SK-N-MC (cell line): ENCODE data around the gene DGCR2.

Source experiments
- DNase-seq: peaks from one replicate; pipeline ENCODE4 v3.0.0-alpha.2; 2011; ENCODE audit warnings: low read depth, low spot score
- H3K27ac ChIP-seq: fragments of 200-600 bp; sonication (generic); 2 replicates; pipeline ENCODE4 v1.5.1; 2016; ENCODE audit warnings: mixed run types
- H3K36me3 ChIP-seq: fragments of 200-600 bp; sonication (generic); 2 replicates; pipeline ENCODE4 v1.6.1; 2017; ENCODE audit warnings: antibody characterized with exemption, low read length, mixed read lengths; ENCODE audit not compliant: insufficient read depth
- H3K4me3 ChIP-seq: fragments of 200-600 bp; sonication (generic); 2 replicates; pipeline ENCODE4 v1.5.1; 2016
- H3K9ac ChIP-seq: fragments of 200-600 bp; sonication (generic); 2 replicates; pipeline ENCODE4 v1.8.0; 2017; ENCODE audit warnings: mixed run types, mixed read lengths; ENCODE audit not compliant: insufficient read length
- H3K9me3 ChIP-seq: fragments of 200-600 bp; sonication (generic); 2 replicates; pipeline ENCODE4 v1.6.1; 2017; ENCODE audit warnings: low read depth, mild to moderate bottlenecking, antibody characterized with exemption, low read length, moderate library complexity, mixed read lengths
- EZH2 ChIP-seq: fragments of 200-600 bp; sonication (generic); IDR thresholded peaks from one replicate; pipeline ENCODE4 v1.6.1; 2017; ENCODE audit warnings: antibody characterized with exemption
- FOXP2 ChIP-seq: optimal IDR thresholded peaks from 2 replicates; pipeline ENCODE3; 2011; ENCODE audit warnings: mild to moderate bottlenecking, moderate library complexity; ENCODE audit not compliant: insufficient read depth; ENCODE audit errors: extremely low read length, control extremely low read depth
- POLR2AphosphoS5 ChIP-seq: IDR thresholded peaks from 2 replicates; pipeline ENCODE4 v1.6.1; 2012; ENCODE audit warnings: mild to moderate bottlenecking, low read depth, low read length, borderline replicate concordance

Gene DGCR2

GRCh38 chr22:19137384-19138216, 15.4 kb upstream of the DGCR2 start:
- DNase-seq: no peak
- Histone ChIP-seq H3K9ac (no peak overlapping the region), H3K27ac (no peak overlapping the region), H3K9me3 (no peaks in the 10 kb centered on the region), H3K36me3 (peaks cover 59% of the 10 kb centered on the region; the same call in 1 of the 2 replicates), H3K4me3 (no peak overlapping the region)
- TF ChIP-seq FOXP2 (no peak), POLR2AphosphoS5 (no peak), EZH2 (no peak)

GRCh38 chr22:19136915-19137314, 14.7 kb upstream of the DGCR2 start:
- Histone ChIP-seq H3K9ac (no peak overlapping the region), H3K27ac (no peak overlapping the region), H3K4me3 (no peak overlapping the region), H3K9me3 (no peaks in the 10 kb centered on the region), H3K36me3 (peaks cover 54% of the 10 kb centered on the region; the same call in 1 of the 2 replicates)
- TF ChIP-seq FOXP2 (no peak), EZH2 (no peak), POLR2AphosphoS5 (no peak)
- DNase-seq: no peak

DNA sequence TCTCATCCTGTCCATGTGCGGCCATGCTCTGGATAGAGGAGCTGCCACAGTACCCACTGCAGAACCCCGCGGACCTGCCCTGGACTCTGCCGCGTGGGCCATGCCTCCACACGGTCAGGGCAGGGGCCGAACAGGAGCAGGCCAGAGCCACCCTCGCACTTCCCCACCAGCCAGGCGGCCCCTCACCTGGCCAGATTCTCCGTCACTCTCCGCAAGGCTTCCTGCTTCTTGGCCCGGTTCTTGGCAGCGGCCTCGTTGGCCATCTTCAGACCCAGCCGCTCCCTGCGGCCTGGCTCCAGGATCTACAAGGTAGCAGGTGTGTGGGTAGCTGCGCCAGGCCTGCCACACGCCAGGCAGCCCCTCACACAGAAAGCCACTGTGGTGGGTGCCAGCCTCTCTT, 12.7 kb upstream of the DGCR2 start:
- no peak for DNase-seq
- TF ChIP-seq FOXP2 (no peak), POLR2AphosphoS5 (no peak), EZH2 (no peak)
- peaks cover 38% of the 10 kb centered on the region; the same call in 1 of the 2 replicates for H3K36me3 ChIP-seq

GRCh38 chr22:19134176-19134831, 12.1 kb upstream of the DGCR2 start:
- Histone ChIP-seq H3K4me3 (no peak overlapping the region), H3K9ac (no peak overlapping the region), H3K36me3 (peaks cover 32% of the 10 kb centered on the region; the same call in 1 of the 2 replicates), H3K9me3 (no peaks in the 10 kb centered on the region), H3K27ac (no peak overlapping the region)
- DNase-seq: no peak
- no peak for TF ChIP-seq EZH2
- no peak for TF ChIP-seq FOXP2
- no peak for TF ChIP-seq POLR2AphosphoS5

More for the DNA sequence above, 12.7 kb upstream of the DGCR2 start:
- Histone ChIP-seq H3K9ac (no peak overlapping the region), H3K9me3 (no peaks in the 10 kb centered on the region), H3K4me3 (no peak overlapping the region), H3K27ac (no peak overlapping the region)

GRCh38 chr22:19133561-19133960, 11.3 kb upstream of the DGCR2 start:
- H3K36me3 ChIP-seq: peaks cover 25% of the 10 kb centered on the region; the same call in 1 of the 2 replicates
- TF ChIP-seq POLR2AphosphoS5 (no peak), EZH2 (no peak), FOXP2 (no peak)

DNA sequence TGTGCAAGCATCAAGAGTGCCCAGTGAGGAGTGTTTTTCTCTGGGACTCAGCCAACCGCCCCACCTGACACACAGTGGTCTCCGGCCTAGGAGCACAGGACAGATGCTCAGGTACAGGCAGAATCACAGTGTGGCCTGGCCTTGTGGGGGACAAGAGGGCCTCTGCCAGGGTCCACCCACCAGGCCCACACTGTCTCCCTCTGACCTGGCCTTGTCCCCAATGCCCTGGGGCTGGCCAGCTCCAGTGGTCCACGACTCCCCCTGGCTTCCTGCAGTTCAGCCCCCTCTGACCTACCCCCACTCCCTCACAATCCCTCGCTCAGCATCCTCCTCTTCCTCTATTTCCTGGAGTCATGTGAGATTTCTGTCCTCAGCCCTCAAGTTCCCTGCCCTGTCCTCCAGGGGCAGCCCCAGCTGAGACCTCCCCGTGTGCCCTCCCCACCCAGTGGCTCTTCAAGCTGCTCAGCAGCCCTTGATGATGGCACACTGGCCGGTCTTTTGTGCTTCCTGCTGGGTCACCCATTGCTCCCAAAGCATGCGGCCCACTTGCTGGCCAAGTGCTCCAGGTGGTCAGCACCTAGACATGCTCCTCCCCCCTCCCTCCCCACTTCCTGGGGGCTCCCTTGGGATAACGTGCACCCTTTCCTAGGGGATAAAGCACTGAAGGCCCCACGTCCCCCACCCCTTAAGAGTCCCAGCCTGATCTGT, 10.6 kb upstream of the DGCR2 start:
- Histone ChIP-seq H3K36me3 (peaks cover 23% of the 10 kb centered on the region; the same call in 1 of the 2 replicates), H3K9ac (no peak overlapping the region)

More at GRCh38 chr22:19133561-19133960, 11.3 kb upstream of the DGCR2 start:
- Histone ChIP-seq H3K9ac (no peak overlapping the region), H3K27ac (no peak overlapping the region), H3K9me3 (no peaks in the 10 kb centered on the region), H3K4me3 (no peak overlapping the region)
- no peak for DNase-seq

DNA sequence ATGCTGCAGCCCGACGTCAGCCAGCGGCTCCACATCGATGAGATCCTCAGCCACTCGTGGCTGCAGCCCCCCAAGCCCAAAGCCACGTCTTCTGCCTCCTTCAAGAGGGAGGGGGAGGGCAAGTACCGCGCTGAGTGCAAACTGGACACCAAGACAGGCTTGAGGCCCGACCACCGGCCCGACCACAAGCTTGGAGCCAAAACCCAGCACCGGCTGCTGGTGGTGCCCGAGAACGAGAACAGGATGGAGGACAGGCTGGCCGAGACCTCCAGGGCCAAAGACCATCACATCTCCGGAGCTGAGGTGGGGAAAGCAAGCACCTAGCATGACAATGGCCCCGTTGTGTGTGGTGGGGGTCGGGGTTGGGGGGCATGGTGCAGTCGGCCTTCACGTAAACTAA, 9.9 kb upstream of the DGCR2 start:
- no peak overlapping the region for H3K9ac ChIP-seq
- peaks cover 16% of the 10 kb centered on the region; the same call in 1 of the 2 replicates for H3K36me3 ChIP-seq
- H3K4me3 ChIP-seq: no peak overlapping the region
- H3K9me3 ChIP-seq: no peaks in the 10 kb centered on the region
- H3K27ac ChIP-seq: no peak overlapping the region
- no peak for TF ChIP-seq FOXP2
- no peak for TF ChIP-seq EZH2
- TF ChIP-seq POLR2AphosphoS5: no peak
- DNase-seq: no peak

More for the DNA sequence above, 10.6 kb upstream of the DGCR2 start:
- no peak overlapping the region for H3K27ac ChIP-seq
- H3K4me3 ChIP-seq: no peak overlapping the region
- no peaks in the 10 kb centered on the region for H3K9me3 ChIP-seq
- TF ChIP-seq POLR2AphosphoS5 (no peak), EZH2 (no peak), FOXP2 (no peak)
- DNase-seq: no peak

DNA sequence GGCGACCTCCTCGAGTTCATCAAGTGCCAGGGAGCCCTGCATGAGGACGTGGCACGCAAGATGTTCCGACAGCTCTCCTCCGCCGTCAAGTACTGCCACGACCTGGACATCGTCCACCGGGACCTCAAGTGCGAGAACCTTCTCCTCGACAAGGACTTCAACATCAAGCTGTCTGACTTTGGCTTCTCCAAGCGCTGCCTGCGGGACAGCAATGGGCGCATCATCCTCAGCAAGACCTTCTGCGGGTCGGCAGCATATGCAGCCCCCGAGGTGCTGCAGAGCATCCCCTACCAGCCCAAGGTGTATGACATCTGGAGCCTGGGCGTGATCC, 9.4 kb upstream of the DGCR2 start:
- no peak for DNase-seq
- peaks cover 11% of the 10 kb centered on the region; the same call in 1 of the 2 replicates for H3K36me3 ChIP-seq
- TF ChIP-seq POLR2AphosphoS5 (no peak), EZH2 (no peak), FOXP2 (no peak)
- no peak overlapping the region for H3K27ac ChIP-seq
- no peak overlapping the region for H3K9ac ChIP-seq
- H3K9me3 ChIP-seq: no peaks in the 10 kb centered on the region
- H3K4me3 ChIP-seq: no peak overlapping the region
